Keratinocyte (primary cell): ENCODE results near the gene RAB11FIP2. TPM values are rescaled to one million over a fixed set of nuclear protein-coding genes. Genes with fewer than 3 reads are reported as not detected.

Experiments
- DNase-seq: peaks from one replicate; pipeline ENCODE4 v3.0.0-alpha.2; 2011; ENCODE audit warnings: low read depth, missing footprints, low spot score
- FAIRE-seq: peaks from 2 replicates; lab custom pipeline; 2011; peaks lifted over from hg19 to GRCh38; lab: Jason Lieb, UNC
- H2AFZ ChIP-seq: 2 replicates; pipeline ENCODE4 v1.6.0; 2012; ENCODE audit warnings: low read length, control low read depth, inconsistent platforms; ENCODE audit not compliant: control insufficient read depth
- H3K27ac ChIP-seq: 2 replicates; pipeline ENCODE4 v1.5.1; 2011; ENCODE audit warnings: low read length; ENCODE audit not compliant: control insufficient read depth, insufficient read depth
- H3K27me3 ChIP-seq: 3 replicates; pipeline ENCODE4 v1.6.0; 2011; ENCODE audit warnings: low read length; ENCODE audit not compliant: control insufficient read depth, insufficient read depth; ENCODE audit errors: extremely low read depth
- H3K36me3 ChIP-seq, 2 experiments: 2 replicates in 1 of 2; 3 replicates in 1 of 2; pipeline ENCODE4 v1.5.1; 2011; ENCODE audit warnings: low read length in 2 of 2, mild to moderate bottlenecking in 1 of 2; ENCODE audit not compliant: control insufficient read depth in 2 of 2, insufficient read depth in 2 of 2; ENCODE audit errors: extremely low read depth in 1 of 2
- H3K4me1 ChIP-seq: 3 replicates; pipeline ENCODE4 v1.5.1; 2011; ENCODE audit warnings: low read length; ENCODE audit not compliant: control insufficient read depth, insufficient read depth; ENCODE audit errors: extremely low read depth
- H3K4me2 ChIP-seq: 3 replicates; pipeline ENCODE4 v1.6.0; 2011; ENCODE audit warnings: low read depth, low read length; ENCODE audit not compliant: control insufficient read depth, insufficient read depth; ENCODE audit errors: extremely low read depth
- H3K4me3 ChIP-seq, 3 experiments: fragments of 200-600 bp in 1 of 3; sonication (generic) in 1 of 3; 2 replicates in 2 of 3; 3 replicates in 1 of 3; pipeline ENCODE4 v1.5.1; 2011 to 2016; ENCODE audit warnings: low read length in 3 of 3, mild to moderate bottlenecking in 3 of 3, control low read depth in 2 of 3, inconsistent platforms in 1 of 3, low read depth in 1 of 3, mixed read lengths in 1 of 3, mixed run types in 1 of 3, moderate library complexity in 1 of 3; ENCODE audit not compliant: control insufficient read depth in 2 of 3, insufficient read depth in 2 of 3; ENCODE audit errors: extremely low read depth in 1 of 3
- H3K79me2 ChIP-seq: 2 replicates; pipeline ENCODE4 v1.6.0; 2012; ENCODE audit warnings: low read length; ENCODE audit not compliant: control insufficient read depth, insufficient read depth
- H3K9ac ChIP-seq: 3 replicates; pipeline ENCODE4 v1.6.0; 2011; ENCODE audit warnings: low read length; ENCODE audit not compliant: control insufficient read depth, insufficient read depth; ENCODE audit errors: extremely low read depth
- H3K9me1 ChIP-seq: 3 replicates; pipeline ENCODE4 v1.6.0; 2011; ENCODE audit warnings: low read length; ENCODE audit not compliant: control insufficient read depth, insufficient read depth; ENCODE audit errors: extremely low read depth
- H3K9me3 ChIP-seq: 2 replicates; pipeline ENCODE4 v1.5.1; 2012; ENCODE audit warnings: low read depth, low read length; ENCODE audit not compliant: control insufficient read depth
- H4K20me1 ChIP-seq: 3 replicates; pipeline ENCODE4 v1.6.0; 2011; ENCODE audit warnings: low read length; ENCODE audit not compliant: control insufficient read depth, insufficient read depth; ENCODE audit errors: extremely low read depth
- EZH2 ChIP-seq: IDR thresholded peaks from one replicate; pipeline ENCODE4 v1.6.1; 2012; ENCODE audit warnings: inconsistent platforms, mild to moderate bottlenecking, low read length, moderate library complexity
- dilution Hi-C: fragments of 300-500 bp; cut with MboI; formaldehyde crosslinking; loops from one replicate; pipeline ENCODE4 v1.7.0; 2020; ENCODE audit warnings: low sequenced_read_pairs; ENCODE audit not compliant: extremely low pct_ligation_motif_present
- polyA plus RNA-seq, 5 experiments: library from polyadenylated mRNA; depleted of rRNA in 3 of 5; stranded (reverse) in 3 of 5; stranded (forward) in 1 of 5; unstranded in 1 of 5; fragments of >200 nt; gene quantifications; 1 replicate in 1 of 5; 2 replicates in 3 of 5; 3 replicates in 1 of 5; pipeline versions ENCODE4 v1.2.1 to v1.2.3, GENCODE V29; 2011 to 2012; ENCODE audit warnings: missing spikeins in 2 of 5, low read depth in 1 of 5, low replicate concordance in 1 of 5
- TF ChIP-seq, protein P1 (sequence below), 3 experiments: IDR thresholded peaks in 1 of 3; conservative IDR thresholded peaks in 1 of 3; optimal IDR thresholded peaks in 1 of 3; 2 replicates in 2 of 3; 3 replicates in 1 of 3; pipeline versions ENCODE3 to v1.5.1; 2011; ENCODE audit warnings: low read length in 3 of 3, mild to moderate bottlenecking in 3 of 3, moderate library complexity in 2 of 3, control low read depth in 1 of 3, inconsistent platforms in 1 of 3; ENCODE audit not compliant: insufficient read depth in 2 of 3; ENCODE audit errors: extremely low read depth in 1 of 3

Gene RAB11FIP2
- polyA plus RNA-seq, 1 donor (not counting 4 experiments of a cell fraction or from before 2014, with no cell fraction given): 6.1 TPM

DNA sequence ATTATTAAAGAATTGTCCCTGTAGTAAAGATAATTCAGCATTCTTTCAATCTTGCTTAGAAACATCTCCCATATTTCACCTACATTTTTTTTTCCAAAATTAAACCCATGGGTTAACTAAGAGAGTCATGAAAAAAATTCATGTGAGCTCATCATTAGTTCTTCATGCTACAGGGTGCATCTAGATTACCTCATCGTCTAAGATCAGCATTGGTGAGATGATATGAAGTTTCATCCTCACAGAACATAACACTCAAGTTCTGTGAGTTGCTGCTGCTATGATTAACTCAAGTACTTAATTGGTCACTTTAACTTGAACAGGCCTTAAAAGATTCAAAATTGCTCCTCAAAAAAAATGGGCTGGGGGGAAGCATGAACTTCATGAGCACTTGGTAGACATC, 50.0 kb downstream of the RAB11FIP2 start:
- H3K9me3 ChIP-seq: no peaks in the 10 kb centered on the region
- no peaks in the 10 kb centered on the region for H3K79me2 ChIP-seq
- DNase-seq (no peak), FAIRE-seq (no peak)
- TF ChIP-seq, protein P1, sequence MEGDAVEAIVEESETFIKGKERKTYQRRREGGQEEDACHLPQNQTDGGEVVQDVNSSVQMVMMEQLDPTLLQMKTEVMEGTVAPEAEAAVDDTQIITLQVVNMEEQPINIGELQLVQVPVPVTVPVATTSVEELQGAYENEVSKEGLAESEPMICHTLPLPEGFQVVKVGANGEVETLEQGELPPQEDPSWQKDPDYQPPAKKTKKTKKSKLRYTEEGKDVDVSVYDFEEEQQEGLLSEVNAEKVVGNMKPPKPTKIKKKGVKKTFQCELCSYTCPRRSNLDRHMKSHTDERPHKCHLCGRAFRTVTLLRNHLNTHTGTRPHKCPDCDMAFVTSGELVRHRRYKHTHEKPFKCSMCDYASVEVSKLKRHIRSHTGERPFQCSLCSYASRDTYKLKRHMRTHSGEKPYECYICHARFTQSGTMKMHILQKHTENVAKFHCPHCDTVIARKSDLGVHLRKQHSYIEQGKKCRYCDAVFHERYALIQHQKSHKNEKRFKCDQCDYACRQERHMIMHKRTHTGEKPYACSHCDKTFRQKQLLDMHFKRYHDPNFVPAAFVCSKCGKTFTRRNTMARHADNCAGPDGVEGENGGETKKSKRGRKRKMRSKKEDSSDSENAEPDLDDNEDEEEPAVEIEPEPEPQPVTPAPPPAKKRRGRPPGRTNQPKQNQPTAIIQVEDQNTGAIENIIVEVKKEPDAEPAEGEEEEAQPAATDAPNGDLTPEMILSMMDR (optimal IDR thresholded peaks at IDR 0.05 in 1 of 3, IDR thresholded peaks at IDR 0.05 in 1 of 3, conservative IDR thresholded peaks at IDR 0.05 in 1 of 3; ENCODE audit: extremely low read depth in 1 of 3, insufficient read depth in 2 of 3, low read length in 3 of 3): no peak
- TF ChIP-seq EZH2: no peak
- no peaks in the 10 kb centered on the region for H3K9me1 ChIP-seq
- H3K4me3 ChIP-seq: no peak overlapping the region
- no peaks in the 10 kb centered on the region for H3K27me3 ChIP-seq
- H3K4me2 ChIP-seq: no peak overlapping the region
- peaks cover 0 to 2% of the 10 kb centered on the region in 2 experiments for H3K36me3 ChIP-seq
- H4K20me1 ChIP-seq: no peaks in the 10 kb centered on the region
- H2AFZ ChIP-seq: no peak overlapping the region
- no peak overlapping the region for H3K9ac ChIP-seq
- dilution Hi-C loops: no loop called here
- no peak overlapping the region for H3K27ac ChIP-seq
- H3K4me1 ChIP-seq: no peaks in the 10 kb centered on the region

DNA sequence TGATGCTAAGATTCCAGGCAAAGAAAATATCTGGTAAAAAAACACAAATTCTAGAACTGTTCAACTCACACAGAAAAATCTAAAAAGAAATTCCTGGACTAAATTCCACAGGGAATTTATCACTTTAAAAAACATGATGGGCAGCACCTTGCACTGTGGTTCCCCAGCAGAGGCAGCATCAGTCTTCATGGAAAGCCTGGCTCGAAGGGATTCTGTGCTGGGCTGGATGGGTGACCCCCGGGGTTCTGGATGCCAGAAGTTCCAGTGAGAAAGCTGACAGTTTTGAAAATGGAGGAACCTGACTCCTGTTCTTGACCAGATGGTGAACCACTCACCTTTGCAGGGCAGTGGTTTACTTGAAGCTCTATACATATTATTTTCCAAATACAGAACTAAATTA, 52.0 kb downstream of the RAB11FIP2 start:
- H2AFZ ChIP-seq: no peak overlapping the region
- H3K4me2 ChIP-seq: no peak overlapping the region
- no peak overlapping the region for H3K9ac ChIP-seq
- H3K36me3 ChIP-seq: no peaks in the 10 kb centered on the region
- H3K4me3 ChIP-seq: no peak overlapping the region
- TF ChIP-seq, protein P1 (optimal IDR thresholded peaks at IDR 0.05 in 1 of 3, IDR thresholded peaks at IDR 0.05 in 1 of 3, conservative IDR thresholded peaks at IDR 0.05 in 1 of 3; ENCODE audit: extremely low read depth in 1 of 3, insufficient read depth in 2 of 3, low read length in 3 of 3): no peak
- TF ChIP-seq EZH2: no peak
- DNase-seq (no peak), FAIRE-seq (no peak)
- H3K27me3 ChIP-seq: no peaks in the 10 kb centered on the region
- no peaks in the 10 kb centered on the region for H4K20me1 ChIP-seq
- no peak overlapping the region for H3K27ac ChIP-seq
- H3K9me1 ChIP-seq: no peaks in the 10 kb centered on the region
- no peaks in the 10 kb centered on the region for H3K9me3 ChIP-seq
- no peaks in the 10 kb centered on the region for H3K4me1 ChIP-seq
- no peaks in the 10 kb centered on the region for H3K79me2 ChIP-seq
- dilution Hi-C loops: no loop called here
